ENCODE measurements around the gene CMTM8. TPM values are rescaled to one million over a fixed set of nuclear protein-coding genes. Genes with fewer than 3 reads are reported as not detected.

The CMTM8 gene
- total RNA-seq, 1 donor from 2014 or later = 5.1 TPM

GRCh38 chr3:32411442-32411841 lies 173.0 kb downstream of the CMTM8 start:
- no peak overlapping the region for H3K27ac Mint-ChIP-seq (ENCODE audit: unreplicated experiment)
- H3K4me3 Mint-ChIP-seq (ENCODE audit: unreplicated experiment) = no peak overlapping the region
- peaks cover 2% of the 10 kb centered on the region for H3K36me3 Mint-ChIP-seq (ENCODE audit: unreplicated experiment)
- no peak for DNase-seq (ENCODE audit: extremely low spot score, unreplicated experiment)
- H3K9me3 Mint-ChIP-seq (ENCODE audit: unreplicated experiment) = no peaks in the 10 kb centered on the region
- peaks cover 20% of the 10 kb centered on the region for H3K4me1 Mint-ChIP-seq (ENCODE audit: unreplicated experiment)
- no peaks in the 10 kb centered on the region for H3K27me3 Mint-ChIP-seq (ENCODE audit: unreplicated experiment)
- no peak for TF ChIP-seq CTCF (IDR thresholded peaks at IDR 0.05)

- no peaks in the 10 kb centered on the region for H3K9me3 Mint-ChIP-seq (ENCODE audit: unreplicated experiment)
- H3K4me1 Mint-ChIP-seq (ENCODE audit: unreplicated experiment) = peaks cover 20% of the 10 kb centered on the region
- no peak for DNase-seq (ENCODE audit: extremely low spot score, unreplicated experiment)
- TF ChIP-seq CTCF (IDR thresholded peaks at IDR 0.05) = no peak
- no peak overlapping the region for H3K27ac Mint-ChIP-seq (ENCODE audit: unreplicated experiment)
- no peak overlapping the region for H3K4me3 Mint-ChIP-seq (ENCODE audit: unreplicated experiment)
- peaks cover under 1% of the 10 kb centered on the region for H3K36me3 Mint-ChIP-seq (ENCODE audit: unreplicated experiment)
- no peaks in the 10 kb centered on the region for H3K27me3 Mint-ChIP-seq (ENCODE audit: unreplicated experiment)
These were observed 174.4 kb downstream of the CMTM8 start for GRCh38 chr3:32412887-32413286.

GRCh38 chr3:32413845-32414521 lies 175.5 kb downstream of the CMTM8 start:
- Mint-ChIP-seq H3K4me3 (ENCODE audit: unreplicated experiment) (no peak overlapping the region), H3K36me3 (ENCODE audit: unreplicated experiment) (no peaks in the 10 kb centered on the region), H3K27ac (ENCODE audit: unreplicated experiment) (no peak overlapping the region), H3K9me3 (ENCODE audit: unreplicated experiment) (no peaks in the 10 kb centered on the region), H3K27me3 (ENCODE audit: unreplicated experiment) (no peaks in the 10 kb centered on the region), H3K4me1 (ENCODE audit: unreplicated experiment) (peaks cover 26% of the 10 kb centered on the region)
- no peak for DNase-seq (ENCODE audit: extremely low spot score, unreplicated experiment)
- TF ChIP-seq CTCF (IDR thresholded peaks at IDR 0.05) = no peak

GRCh38 chr3:32414522-32415202 lies 176.2 kb downstream of the CMTM8 start:
- no peak for TF ChIP-seq CTCF (IDR thresholded peaks at IDR 0.05)
- Mint-ChIP-seq H3K4me1 (ENCODE audit: unreplicated experiment) (peaks cover 29% of the 10 kb centered on the region), H3K27ac (ENCODE audit: unreplicated experiment) (no peak overlapping the region), H3K27me3 (ENCODE audit: unreplicated experiment) (no peaks in the 10 kb centered on the region), H3K4me3 (ENCODE audit: unreplicated experiment) (no peak overlapping the region), H3K36me3 (ENCODE audit: unreplicated experiment) (no peaks in the 10 kb centered on the region), H3K9me3 (ENCODE audit: unreplicated experiment) (no peaks in the 10 kb centered on the region)
- no peak for DNase-seq (ENCODE audit: extremely low spot score, unreplicated experiment)

- Mint-ChIP-seq H3K36me3 (ENCODE audit: unreplicated experiment) (peaks cover 2% of the 10 kb centered on the region), H3K27ac (ENCODE audit: unreplicated experiment) (peak overlapping the region; percentile 8), H3K4me3 (ENCODE audit: unreplicated experiment) (no peak overlapping the region), H3K9me3 (ENCODE audit: unreplicated experiment) (no peaks in the 10 kb centered on the region), H3K4me1 (ENCODE audit: unreplicated experiment) (peaks cover 56% of the 10 kb centered on the region), H3K27me3 (ENCODE audit: unreplicated experiment) (no peaks in the 10 kb centered on the region)
- no peak for DNase-seq (ENCODE audit: extremely low spot score, unreplicated experiment)
- TF ChIP-seq CTCF (IDR thresholded peaks at IDR 0.05) = no peak
These were observed 181.3 kb downstream of the CMTM8 start for GRCh38 chr3:32419742-32420125.
